LNCAP (cell line): Measurements from ENCODE around the gene PLA2G1B.

Source experiments
- TF ChIP-seq, protein P1 (sequence below): fragments of 450-650 bp; IDR thresholded peaks from 2 replicates; pipeline ENCODE4 v1.5.1; 2017; ENCODE audit warnings: mild to moderate bottlenecking

PLA2G1B gene

DNA sequence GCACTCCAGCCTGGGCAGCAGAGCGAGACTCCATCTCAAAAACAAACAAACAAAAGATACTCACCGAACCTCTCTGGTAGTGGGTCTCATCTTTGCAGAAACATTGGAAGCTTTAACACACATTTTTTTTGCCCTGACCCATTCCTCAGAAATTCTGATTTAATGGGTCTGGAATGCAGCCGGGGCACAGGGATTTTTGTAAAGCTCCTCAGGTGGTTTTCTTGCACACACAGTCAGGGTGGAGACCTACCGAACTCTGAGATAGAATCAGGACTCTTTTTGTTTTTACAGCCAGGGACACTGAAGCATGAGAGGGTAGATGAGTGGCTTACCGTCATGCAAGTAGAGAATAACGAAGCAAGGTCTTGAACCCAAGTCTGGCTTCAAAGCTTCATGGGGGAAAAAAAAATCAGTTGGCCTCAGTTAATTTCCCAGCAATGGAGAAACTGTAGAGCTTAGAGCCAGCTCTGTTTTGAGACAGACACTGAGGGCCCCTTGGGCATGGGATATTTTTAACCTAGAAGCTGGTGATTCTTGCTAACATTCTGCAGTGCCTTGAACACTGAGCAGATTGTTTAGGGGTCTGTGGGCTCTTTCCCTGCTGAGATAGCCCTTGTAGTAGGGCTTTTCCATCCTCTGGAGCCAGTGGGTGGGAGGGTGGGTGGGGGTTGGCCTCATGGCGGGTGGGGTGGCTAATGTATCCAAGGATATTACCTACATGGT, 40.6 kb downstream of the PLA2G1B start:
- TF ChIP-seq, protein P1, sequence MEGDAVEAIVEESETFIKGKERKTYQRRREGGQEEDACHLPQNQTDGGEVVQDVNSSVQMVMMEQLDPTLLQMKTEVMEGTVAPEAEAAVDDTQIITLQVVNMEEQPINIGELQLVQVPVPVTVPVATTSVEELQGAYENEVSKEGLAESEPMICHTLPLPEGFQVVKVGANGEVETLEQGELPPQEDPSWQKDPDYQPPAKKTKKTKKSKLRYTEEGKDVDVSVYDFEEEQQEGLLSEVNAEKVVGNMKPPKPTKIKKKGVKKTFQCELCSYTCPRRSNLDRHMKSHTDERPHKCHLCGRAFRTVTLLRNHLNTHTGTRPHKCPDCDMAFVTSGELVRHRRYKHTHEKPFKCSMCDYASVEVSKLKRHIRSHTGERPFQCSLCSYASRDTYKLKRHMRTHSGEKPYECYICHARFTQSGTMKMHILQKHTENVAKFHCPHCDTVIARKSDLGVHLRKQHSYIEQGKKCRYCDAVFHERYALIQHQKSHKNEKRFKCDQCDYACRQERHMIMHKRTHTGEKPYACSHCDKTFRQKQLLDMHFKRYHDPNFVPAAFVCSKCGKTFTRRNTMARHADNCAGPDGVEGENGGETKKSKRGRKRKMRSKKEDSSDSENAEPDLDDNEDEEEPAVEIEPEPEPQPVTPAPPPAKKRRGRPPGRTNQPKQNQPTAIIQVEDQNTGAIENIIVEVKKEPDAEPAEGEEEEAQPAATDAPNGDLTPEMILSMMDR = no peak

DNA sequence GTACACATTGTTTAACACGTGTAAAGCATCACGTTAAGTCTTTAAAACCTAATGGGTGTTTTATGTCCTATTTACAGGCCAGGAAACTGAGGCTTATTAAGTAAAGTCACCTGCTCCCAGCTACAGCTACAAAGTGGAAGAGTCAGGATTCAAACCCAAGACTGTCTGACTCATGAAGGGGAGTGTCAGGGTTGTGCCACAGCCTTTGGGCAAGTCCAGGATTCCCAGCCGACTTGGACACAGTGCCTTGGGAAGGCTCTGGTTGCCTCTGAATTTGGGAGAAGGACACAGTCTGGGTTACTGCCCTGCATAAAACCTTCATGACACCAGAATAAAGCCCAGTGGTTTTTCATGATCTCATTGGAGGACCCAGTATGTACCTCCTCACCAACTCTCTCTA, 43.2 kb downstream of the PLA2G1B start:
- TF ChIP-seq, protein P1 = no peak

DNA sequence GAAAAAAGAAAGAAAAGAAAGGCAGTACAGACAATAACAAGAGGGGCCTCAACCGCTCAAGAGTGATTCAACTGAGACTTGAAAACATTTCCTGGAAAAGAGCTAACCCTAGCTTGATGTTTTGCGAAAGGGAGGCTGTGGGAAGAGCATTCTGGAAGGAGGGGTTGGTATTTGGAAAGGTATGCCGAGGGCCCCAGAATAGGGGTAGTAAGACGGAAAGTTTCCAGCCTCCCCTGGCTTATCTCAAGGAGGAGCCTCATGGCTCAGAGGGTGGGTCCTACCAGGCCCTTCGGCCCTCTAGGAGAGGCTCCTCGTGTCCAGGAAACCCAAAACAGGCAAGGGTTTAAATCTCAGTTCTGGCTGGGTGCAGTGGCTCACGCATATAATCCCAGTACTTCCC, 44.3 kb downstream of the PLA2G1B start:
- TF ChIP-seq, protein P1 = no peak

DNA sequence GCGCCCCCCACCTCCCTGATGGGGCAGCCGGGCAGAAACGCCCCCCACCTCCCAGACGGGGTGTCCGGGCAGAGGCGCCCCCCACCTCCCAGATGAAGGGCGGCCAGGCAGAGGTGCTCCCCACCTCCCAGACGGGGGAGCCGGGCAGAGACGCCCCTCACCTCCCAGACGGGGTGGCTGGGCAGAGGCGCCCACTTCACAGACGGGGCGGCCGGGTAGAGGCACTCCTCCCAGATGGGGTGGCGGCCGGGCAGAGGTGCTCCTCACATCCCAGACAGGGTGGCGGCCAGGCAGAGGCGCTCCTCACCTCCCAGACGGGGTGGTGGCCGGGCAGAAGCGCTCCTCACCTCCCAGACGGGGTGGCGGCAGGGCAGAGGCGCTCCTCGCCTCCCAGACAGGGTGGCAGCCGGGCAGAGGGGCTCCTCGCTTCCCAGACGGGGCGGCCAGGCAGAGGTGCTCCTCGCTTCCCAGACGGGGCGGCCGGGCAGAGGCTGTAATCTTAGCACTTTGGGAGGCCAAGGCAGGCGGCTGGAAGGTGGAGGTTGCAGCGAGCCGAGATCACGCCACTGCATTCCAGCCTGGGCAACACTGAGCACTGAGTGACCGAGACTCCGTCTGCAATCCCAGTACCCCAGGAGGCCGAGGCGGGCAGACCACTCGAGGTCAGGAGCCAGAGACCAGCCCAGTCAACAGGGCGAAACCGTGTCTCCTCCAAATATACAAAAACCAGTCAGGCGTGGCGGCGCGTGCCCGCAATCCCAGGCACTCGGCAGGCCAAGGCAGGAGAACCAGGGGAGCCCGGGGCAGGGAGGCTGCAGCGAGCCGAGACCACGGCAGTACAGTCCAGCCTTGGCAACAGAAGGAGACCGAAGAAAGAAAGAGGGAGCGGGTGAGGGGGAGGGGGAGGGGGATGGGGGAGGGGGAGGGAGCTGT, 49.2 kb downstream of the PLA2G1B start:
- TF ChIP-seq, protein P1 = no peak

DNA sequence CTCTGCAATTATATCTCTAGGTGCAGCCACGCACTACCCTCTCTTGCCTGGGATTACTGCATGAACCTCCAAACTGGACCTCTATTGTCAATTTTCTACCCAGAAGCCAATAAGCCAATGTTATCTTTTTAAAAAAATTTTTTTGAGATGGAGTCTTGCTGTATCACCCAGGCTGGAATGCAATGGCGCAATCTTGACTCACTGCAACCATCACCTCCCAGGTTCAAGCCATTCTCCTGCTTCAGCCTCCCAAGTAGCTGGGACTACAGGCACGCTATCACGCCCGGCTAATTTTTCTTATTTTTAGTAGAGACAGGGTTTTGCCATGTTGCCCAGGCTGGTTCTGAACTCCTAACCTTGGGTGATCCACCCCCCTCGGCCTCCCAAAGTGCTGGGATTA, 50.8 kb downstream of the PLA2G1B start:
- TF ChIP-seq, protein P1 = no peak
